GM13976 (cell line): ENCODE data around the gene NHLRC4.

Experiments
- DNase-seq: peaks from one replicate; pipeline ENCODE4 v3.0.0; 2012; ENCODE audit warnings: low spot score
- CTCF ChIP-seq: IDR thresholded peaks from 2 replicates; pipeline ENCODE4 v1.5.1; 2012; ENCODE audit warnings: borderline replicate concordance, mild to moderate bottlenecking; ENCODE audit not compliant: insufficient read depth; ENCODE audit errors: extremely low read depth, missing control alignments, control extremely low read depth
- in situ Hi-C: fragments of 300-500 bp; cut with MboI; formaldehyde crosslinking; loops from one replicate; pipeline ENCODE4 v1.12.0; 2022; ENCODE audit warnings: low sequenced_read_pairs, mixed read lengths, inconsistent platforms; ENCODE audit not compliant: unreplicated experiment

The NHLRC4 gene

GRCh38 chr16:521381-522210 is 45.2 kb upstream of the NHLRC4 start:
- TF ChIP-seq CTCF, result no peak
- in situ Hi-C loops, result no loop called here
- no peak for DNase-seq

GRCh38 chr16:522320-523096 is 44.3 kb upstream of the NHLRC4 start:
- TF ChIP-seq CTCF, result no peak
- in situ Hi-C loops, result no loop called here

GRCh38 chr16:523097-523741 is 43.6 kb upstream of the NHLRC4 start:
- DNase-seq, result no peak
- no peak for TF ChIP-seq CTCF
- in situ Hi-C loops, result no loop called here

More at GRCh38 chr16:522320-523096, 44.3 kb upstream of the NHLRC4 start:
- DNase-seq, result no peak

GRCh38 chr16:524274-525040 is 42.3 kb upstream of the NHLRC4 start:
- in situ Hi-C loops, result no loop called here
- DNase-seq, result no peak
- no peak for TF ChIP-seq CTCF

DNA sequence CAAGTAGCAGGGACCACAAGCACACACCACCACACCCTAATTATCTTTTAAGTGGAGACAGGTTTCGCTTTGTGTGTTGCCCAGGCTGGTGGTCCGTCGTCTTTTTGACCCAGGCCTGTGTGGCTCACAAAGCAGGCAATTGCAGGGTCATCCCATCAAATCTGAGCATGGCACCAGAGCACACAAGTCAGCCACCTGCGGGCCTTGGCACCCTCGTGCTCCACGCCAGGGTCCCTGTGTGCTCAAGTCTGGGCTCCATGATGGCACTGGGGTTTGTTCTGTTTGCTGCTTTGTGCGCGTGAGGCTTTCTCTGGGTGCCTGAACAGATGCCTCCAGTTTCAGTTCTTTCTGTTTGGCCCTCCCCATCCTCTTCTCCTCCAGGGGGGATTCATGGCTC is 41.7 kb upstream of the NHLRC4 start:
- in situ Hi-C loops, result no loop called here
- no peak for TF ChIP-seq CTCF
- no peak for DNase-seq
